Stimulated activated naive CD4-positive, alpha-beta T cell treated with Interleukin-2 at 50 U/mL for 16 hours (primary cell): ENCODE measurements around the gene OR52H1.
"Not testable (repeated sequence)": the region's sequence is repeated elsewhere in the genome, so short reads cannot be mapped to it uniquely, and the experiment has no call there.

Experiments used
- DNase-seq: peaks from one replicate; lab custom pipeline; 2025; lab: John Stamatoyannopoulos, UW

The OR52H1 gene

DNA sequence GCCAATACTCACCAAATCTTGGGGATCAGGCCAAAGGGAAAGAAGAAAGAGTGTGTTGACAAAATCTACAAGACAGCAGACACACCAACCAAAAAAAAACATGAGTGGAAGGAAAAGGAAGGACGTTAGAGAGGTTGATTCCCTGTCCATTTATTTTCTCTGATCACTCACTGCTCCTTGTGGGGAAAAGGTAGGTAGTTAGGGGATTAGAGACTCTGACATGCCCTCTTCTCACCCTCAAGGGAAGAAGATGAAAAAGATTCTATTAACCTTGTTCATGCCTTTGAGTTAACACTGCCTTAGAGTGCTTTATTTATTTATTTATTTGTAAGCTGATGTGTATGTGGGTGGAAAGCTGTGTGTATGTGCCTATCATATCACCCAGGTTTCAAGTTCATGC, at the start of gene OR52H1:
TSS of gene OR52H1 (minus strand) at position 101 of the 400 bp plus-strand sequence. CDS start 3,035 bp downstream, outside the sequence.
- DNase-seq = no peak

DNA sequence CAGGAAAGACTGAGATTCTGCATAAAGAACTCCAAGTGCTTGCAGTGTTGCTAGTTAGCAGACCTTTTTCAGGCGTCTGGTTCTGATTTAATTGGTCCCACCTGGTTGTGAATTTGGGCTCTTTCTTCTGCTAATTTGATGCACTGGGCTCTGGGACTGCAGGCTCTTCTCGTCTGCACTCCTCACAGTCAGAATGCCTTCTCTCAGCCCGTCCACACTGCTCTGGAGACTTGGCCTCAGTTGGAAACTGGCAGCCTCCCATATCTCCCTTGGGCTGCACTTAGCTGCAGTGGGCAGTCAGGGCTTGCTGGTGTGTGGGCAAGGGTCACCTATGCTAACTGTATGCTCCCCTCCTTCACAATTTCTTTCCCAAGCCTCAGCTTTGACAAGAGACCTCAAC, 49.6 kb upstream of the OR52H1 start:
- DNase-seq = no peak

DNA sequence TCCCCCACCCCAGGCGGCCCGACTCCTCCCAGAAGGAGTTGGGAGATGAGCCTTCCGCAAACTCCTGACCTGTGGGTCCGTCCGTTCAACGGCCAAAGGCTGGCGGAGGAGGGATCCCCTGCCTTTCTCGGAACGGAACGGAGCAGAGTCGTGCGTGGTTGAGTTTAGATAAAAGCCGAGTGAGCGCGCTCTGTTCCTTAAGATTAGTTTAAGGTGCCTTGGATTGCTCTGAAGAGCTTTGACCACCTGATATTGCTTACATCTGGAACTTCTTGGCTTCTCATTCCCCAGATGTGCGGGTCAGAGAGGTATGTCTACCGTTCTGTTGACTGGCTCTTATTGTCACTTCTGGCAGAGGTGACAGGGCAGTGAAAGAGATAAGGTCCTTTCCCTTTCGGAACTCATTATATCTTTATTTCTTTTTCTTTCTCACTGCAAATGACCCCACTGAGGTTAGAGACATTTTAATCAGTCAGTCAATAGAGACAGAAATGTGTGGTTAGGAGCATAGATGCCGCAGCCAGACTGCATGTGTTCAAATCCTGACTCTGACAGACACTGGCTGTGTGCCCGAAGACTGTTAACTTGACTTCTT, 48.4 kb upstream of the OR52H1 start, which contains the start of gene TRIM6:
TSS of gene TRIM6 (plus strand) at position 31 of the 595 bp plus-strand sequence. CDS start at position 292, 261 bp downstream.
- no peak for DNase-seq

DNA sequence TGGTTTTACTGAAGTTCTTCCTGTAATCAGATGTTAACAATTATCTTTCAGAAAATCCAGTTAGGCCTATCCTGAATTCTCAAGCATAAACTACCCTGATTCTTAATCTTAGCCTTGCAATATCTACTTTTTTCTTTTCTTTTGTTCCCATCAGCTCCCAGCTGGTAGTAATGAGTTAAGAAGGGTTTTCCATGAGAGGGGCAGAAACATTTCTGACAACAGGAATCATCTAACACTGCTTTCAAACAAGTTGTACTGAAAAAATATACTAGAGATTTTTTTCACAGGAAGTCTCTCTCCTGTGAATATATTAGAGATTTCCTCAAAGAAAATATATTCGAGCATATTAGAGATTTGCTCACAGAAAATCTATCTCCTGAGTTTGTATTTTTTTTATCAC, 44.8 kb upstream of the OR52H1 start:
- no peak for DNase-seq

DNA sequence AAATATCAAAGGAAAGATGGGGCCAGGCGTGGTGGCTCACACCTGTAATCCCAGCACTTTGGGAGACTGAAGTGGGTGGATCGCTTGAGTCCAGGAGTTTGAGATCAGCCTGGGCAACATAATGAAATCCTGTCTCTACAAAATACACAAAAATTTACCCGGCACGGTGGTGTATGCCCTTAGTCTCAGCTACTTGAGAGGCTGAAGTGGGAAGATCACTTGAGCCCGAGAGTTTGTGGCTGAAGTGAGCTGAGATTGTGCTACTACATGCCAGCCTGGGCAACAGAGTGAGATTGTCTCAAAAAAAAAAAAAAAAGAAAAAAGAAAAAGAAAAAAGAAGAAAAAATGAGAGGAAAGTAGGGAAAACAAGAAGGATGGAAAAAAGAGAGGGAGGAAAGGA, 44.3 kb upstream of the OR52H1 start:
- no peak for DNase-seq

DNA sequence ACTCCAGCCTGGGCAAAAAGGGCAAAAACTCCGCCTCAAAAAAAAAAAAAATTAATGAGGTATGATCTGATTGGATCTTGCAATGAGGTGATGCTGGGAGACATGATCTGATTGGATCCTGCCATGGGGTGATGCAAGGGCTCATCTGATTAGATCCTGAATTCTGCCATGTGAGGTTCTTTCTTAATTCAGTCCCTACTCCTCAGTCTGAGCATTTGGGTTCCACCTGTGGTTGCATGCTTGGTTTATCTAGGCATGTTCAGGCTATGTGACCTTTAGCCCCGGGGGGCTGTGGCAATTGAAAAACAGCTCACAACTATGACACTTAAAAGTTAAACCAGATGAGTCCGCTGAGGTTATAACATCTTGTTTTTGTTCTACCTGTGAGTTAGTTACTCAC, 43.3 kb upstream of the OR52H1 start:
- no peak for DNase-seq

DNA sequence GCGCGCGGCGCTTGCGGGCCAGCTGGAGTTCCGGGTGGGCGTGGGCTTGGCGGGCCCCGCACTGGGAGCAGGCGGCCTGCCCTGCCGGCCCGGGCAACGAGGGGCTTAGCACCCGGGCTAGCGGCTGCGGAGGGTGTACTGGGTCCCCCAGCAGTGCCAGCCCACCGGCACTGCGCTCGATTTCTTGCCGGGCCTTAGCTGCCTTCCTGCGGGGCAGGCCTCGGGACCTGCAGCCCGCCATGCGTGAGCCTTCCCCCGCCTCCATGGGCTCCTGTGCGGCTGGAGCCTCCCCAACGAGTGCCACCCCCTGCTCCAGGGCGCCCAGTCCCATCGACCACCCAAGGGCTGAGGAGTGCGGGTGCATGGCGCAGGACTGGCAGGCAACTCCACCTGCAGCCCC, 41.6 kb upstream of the OR52H1 start:
- DNase-seq = not testable (repeated sequence)

DNA sequence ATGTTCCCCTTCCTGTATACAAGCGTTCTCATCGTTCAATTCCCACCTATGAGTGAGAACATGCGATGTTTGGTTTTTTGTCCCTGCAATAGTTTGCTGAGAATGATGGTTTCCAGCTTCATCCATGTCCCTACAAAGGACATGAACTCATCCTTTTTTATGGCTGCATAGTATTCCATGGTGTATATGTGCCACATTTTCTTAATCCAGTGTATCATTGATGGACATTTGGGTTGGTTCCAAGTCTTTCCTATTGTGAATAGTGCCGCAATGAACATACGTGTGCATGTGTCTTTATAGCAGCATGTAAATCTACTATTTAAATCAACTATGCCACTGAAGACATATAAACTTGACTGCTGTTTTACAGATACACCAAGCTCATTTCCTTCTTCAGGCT, 36.1 kb upstream of the OR52H1 start:
- DNase-seq = not testable (repeated sequence)

DNA sequence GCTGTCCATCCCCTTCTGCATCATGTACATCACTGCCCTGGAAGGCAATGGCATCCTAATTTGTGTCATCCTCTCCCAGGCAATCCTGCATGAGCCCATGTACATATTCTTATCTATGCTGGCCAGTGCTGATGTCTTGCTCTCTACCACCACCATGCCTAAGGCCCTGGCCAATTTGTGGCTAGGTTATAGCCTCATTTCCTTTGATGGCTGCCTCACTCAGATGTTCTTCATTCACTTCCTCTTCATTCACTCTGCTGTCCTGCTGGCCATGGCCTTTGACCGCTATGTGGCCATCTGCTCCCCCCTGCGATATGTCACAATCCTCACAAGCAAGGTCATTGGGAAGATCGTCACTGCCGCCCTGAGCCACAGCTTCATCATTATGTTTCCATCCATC, 32.7 kb upstream of the OR52H1 start:
- DNase-seq = no peak

DNA sequence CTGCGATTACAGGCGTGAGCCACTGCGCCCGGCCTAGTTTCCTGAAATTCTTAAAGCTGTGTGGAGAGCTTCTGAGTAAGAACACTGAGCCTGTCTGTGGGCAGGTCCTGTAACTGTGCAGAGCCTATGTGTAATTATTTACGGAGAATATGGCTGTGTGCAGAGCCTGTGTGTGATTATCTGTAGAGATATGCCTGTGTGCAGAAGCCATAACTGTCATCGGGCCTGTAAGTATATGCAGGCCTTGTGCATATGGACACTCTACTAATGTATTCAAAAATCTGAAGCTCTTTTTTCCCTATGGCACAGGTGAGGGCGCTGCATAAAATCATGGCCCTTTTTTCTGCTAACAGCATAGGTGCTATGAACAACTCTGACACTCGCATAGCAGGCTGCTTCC, 32.2 kb upstream of the OR52H1 start, which contains the start of gene OR52B6:
TSS of gene OR52B6 (plus strand) at position 301 of the 400 bp plus-strand sequence. CDS start at position 301, 0 bp downstream.
- DNase-seq = no peak

DNA sequence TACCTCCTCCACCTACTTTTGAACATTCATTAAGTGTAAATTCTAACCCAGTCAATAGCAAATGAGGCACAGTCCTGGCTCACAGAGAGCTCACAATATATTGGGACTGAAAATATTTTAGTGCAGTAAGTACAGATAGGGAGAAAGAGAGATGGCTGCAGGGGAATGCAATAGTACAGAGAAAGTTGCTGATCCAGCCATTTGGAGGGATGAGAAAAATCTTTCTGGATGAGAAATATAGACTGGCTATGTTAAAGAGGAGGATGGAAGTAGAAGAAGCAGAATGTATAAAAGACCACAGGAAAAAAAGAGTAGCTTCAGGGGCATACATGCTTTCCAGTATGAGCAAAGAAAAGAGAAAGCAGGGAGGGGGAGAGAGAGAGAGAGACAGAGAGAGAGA, 28.8 kb upstream of the OR52H1 start:
- no peak for DNase-seq

DNA sequence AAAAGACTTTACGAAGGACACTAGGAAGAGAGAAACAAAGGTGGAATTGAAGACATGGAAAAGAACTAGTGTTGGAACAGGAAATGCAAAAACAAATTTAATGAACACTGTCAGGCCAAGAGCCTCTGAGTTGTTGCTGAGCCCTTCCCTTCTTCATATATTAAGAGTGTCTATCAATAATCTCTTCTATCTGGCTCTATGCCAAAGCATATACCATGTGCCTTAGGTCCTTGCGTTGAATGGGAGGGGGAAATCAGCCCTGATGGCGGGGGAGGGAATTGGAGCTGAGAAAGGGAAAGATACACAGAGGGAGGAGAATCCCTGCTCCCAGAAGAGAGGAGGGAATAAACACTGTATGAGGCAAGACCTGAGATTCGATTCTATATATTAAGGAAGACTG, 26.8 kb upstream of the OR52H1 start:
- DNase-seq = no peak

DNA sequence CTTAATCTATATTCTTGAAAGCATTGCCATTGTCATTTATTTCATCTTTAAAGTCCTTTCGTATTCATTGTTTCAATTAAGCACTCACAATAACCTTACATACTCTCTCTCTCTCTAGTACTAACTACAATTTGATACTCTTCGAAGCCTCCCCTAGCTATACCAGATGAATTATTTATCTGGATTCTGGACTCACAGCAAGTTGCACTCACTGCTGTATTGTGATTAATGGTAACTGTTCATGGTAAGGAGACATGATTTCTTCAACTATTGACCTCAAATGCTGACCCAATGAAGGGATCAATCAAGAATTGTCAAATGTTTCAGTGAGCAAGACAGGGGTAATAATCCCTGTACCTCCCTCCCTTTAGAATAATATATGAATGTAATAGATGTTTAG, 26.3 kb upstream of the OR52H1 start:
- DNase-seq = no peak

DNA sequence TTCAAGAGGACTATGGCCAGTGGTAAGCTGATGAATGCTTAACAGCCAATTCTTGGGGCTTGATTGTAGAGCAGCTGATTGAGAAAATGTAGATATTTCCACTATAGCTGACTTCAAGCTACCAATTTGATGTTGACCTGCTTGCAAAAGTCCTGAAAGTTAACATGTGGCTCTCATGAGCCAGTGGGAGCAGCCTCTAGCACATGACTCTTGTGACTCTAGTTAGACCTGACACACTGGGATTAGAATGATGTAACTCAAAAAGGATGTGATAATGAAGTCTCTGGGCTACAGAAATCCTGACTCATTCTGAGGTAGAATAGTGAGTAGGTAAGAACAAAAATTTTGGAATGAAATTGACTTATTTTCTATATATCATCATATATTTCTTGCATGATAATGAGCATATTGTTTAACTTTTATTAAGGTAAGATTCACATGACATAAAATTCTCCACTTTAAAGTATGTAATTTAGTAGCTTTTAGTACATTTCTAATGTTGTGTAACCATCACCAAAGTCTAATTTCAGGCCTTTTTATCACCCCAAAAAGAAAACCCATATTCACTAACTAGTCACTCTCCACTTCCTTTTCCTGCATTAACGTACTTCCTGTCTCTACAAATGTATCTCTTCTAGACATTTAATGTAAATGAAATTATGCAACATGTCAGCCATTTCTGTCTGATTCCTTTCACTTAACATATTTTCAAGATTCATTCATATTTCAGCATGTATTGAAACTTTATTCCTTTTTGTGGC, 16.1 kb upstream of the OR52H1 start:
- no peak for DNase-seq

DNA sequence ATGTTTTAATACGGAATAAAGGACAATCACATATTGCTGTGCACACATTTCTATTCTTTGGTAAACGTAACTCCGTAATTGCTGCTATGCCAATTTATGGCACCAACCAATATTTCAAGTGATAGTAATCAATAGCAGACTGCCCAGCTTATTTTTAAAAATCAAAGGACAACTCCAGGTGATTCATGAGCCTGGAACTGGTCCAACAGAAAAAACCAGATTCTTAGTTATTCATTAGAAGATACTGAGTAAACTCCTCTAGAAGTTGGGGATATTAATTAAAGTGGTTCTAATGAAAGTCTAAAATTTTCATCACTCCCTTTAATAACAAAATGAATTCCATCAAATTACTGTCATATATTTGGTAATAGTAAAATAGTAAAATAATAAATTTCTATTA, 9.4 kb upstream of the OR52H1 start:
- no peak for DNase-seq

DNA sequence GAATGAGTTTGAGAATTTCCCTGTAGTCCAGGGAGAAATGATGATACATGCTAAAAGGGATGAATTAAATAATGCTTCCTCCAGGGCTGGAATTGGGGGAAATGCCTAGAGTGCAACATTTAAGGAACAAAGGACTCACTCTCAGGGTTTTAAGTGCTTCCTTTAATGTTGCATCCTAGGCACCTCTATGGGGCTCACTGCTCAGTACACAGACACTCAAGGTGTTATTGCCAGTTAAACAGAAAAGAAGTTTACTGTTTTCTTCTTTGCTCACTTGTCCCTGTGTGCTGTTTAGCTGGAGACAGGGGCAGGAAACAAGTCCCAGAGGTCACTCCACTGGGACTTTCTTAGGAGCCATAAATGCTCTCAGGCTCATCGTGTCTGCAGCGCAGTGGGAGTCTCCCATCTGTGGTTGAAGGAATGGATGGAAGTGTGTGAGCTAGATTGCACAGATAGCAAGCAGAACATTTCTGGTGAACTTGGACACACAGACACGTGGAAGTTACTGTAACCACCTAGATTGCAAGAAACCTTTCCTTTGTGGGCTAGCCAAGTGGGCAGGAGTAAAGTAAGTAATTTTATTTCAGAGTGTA, 8.4 kb upstream of the OR52H1 start:
- DNase-seq = no peak

DNA sequence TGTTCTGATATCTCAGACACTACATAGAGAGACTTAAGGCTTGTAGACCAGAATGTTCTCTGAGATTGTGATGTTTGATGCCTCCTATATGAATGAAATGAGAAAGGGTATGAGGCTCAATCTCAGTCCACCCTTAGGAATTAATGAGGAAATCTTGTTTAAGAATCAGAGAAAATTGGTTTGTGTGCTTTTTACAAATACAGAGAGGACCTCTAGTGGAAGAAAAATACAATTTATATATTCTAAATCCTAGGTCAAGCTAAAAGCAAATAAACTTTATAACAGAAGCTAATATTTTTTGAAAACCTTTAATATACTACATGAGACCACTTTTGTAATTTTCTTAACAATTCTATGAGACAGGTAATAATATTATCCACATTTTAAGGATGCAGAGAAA, 5.0 kb upstream of the OR52H1 start:
- DNase-seq = no peak

DNA sequence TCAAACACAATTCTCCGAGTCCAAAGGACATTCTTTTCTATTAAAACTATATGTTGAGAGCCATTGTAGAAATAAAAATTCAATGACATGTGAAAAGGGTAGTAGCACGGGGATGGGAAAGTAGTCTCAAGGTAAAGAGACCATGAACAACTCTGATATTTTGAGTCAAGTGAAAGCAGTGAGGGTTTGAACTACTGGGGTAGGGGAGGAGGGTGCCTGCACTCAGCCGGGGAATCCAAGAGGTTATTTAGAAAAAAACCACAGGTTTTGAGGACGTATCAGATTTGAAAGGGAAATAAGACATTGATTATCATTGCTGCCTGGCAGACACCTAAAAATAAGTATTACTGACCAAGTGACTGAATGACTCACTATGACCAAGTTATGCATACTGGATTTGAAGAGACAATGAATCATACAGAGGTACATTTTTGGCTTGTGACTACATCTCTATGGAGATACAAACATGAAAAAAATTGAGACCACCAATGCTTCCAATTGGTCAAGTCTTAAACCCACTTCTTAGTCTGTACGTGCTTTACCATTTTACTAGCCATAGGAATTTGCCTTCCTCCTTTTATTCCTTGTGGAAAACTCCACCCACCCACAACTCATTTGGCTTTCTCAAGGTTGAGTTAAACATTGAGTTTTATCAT, 2.2 kb upstream of the OR52H1 start:
- no peak for DNase-seq

DNA sequence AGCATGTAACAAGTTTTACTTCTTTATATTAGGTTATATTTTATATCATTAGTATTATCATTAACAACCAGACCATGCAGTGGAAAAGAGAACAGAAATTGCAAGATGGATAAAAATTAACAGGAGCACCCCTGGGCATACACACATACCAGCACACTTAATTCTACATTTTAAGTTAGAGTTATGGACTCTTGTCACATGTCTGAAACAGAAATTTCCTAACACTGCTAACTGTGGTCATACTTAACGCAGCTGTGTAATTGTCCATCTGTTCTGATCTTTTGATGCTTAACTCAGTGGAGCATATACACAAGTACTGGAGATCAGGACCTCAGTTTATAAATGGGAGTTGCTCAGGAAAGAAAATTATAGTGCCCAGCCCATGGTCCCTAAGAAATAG, 358 bp downstream of the OR52H1 start:
- no peak for DNase-seq

DNA sequence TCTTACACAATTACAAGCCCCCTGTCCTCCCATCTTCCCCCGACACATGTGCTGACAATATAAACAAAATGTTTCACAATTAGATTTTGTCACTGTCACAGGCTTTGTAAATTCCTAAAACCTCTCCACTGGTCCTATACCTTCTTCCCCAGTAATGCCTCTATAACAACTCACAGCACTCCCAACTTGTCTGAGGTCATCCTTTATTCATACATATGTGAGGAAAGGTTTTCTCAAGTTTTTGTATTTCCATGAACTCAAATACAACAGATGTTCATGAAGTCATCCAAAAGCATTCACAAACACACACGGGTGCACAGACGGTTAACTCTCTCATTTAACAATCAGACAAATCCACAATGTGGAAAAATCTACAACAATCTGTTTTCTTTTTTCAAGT, 1.9 kb downstream of the OR52H1 start:
- no peak for DNase-seq

DNA sequence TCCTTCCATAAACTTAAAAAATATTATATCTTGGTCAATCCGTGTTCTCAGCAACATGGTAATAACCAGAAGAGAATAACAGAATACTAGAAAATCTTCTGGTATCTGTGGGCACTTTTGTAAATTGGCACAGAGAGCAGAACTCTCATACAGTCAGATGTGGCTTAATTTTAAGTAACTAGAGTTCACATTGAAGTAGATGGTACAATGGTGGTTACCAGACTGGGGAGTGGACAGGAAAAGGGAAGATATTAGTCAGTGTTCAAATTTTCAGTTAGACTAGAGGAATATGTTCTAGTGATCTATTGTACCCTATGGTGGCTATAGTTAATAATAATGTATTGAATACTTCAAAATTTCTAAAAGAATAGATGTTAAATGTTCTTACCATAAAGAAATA, 6.9 kb downstream of the OR52H1 start:
- DNase-seq = no peak

DNA sequence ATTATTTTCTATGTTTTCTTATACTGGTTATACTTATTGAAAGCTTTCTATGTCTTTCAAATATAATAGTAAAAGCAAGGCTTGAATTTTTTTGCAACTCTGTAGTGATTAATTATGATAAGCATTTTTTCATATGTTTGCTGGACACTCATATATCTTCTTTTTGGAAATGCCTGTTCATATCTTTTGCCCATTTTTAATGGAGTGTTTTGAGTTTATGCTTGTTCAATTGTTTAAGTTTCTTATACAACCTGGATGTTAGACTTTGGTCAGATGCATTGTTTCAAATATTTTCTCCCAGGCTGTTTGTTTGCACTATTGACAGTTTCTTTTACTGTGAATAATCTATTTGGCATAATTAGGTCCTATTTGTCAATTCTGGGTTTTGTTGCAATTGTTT, 11.9 kb downstream of the OR52H1 start:
- no peak for DNase-seq

DNA sequence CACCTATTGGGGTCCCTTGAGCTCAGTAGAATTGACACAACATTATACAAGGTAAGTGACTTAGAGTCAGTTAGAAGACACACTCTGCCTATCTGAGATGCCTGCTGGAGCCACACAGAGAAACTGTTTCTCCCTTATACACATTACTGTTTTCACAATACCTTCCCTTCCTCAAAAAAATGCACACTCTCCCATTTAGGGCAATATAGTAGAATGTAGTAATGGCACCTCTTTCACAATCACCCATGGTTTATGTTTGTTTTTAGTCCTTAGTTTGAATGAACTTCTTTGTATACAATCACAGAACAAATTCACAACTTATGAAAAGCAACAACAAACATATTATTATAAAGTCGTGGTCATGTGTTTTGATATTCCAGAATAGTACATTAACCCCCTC, 14.3 kb downstream of the OR52H1 start:
- no peak for DNase-seq
